Measurements from ENCODE around the gene SP2. TPM values are rescaled to one million over a fixed set of nuclear protein-coding genes. Genes with fewer than 3 reads are reported as not detected.
A peak's percentile ranks its signal among the peaks of the same experiment; 100 is the strongest.

The SP2 gene
- total and polyA plus RNA-seq, 2 of the 13 experiments (the other 11 are each of a cell fraction or from before 2014, with no cell fraction given) = 1.4 to 4.8 TPM

- FAIRE-seq (no peak), DNase-seq (ENCODE audit: low spot score) (no peak), ATAC-seq (peak; percentile 25; the same call in 2 of the 3 replicates)
- Histone ChIP-seq H3K9me3 (ENCODE audit: low read length) (no peaks in the 10 kb centered on the region), H3K4me1 (ENCODE audit: insufficient read depth, low read length) (peaks cover 19% of the 10 kb centered on the region), H3K9ac (ENCODE audit: insufficient read depth, low read depth, low read length) (no peak overlapping the region), H2AFZ (ENCODE audit: low read length) (no peak overlapping the region), H4K20me1 (ENCODE audit: insufficient read depth, low read length) (no peaks in the 10 kb centered on the region), H3K27me3 (ENCODE audit: control insufficient read depth in 1 of 2, insufficient read depth in 2 of 2, low read length in 2 of 2) (peaks cover 6 to 56% of the 10 kb centered on the region in 2 experiments; a peak in 4 of 5 replicates), H3K36me3 (replicated peaks in 1 of 2; ENCODE audit: control insufficient read depth in 1 of 2, insufficient read depth in 2 of 2, low read length in 2 of 2) (no peaks in the 10 kb centered on the region), H3K4me2 (ENCODE audit: low read depth, low read length) (no peak overlapping the region), H3K4me3 (replicated peaks in 1 of 3; ENCODE audit: insufficient read depth in 1 of 3, low read depth in 2 of 3, low read length in 3 of 3) (no peak overlapping the region), H3K79me2 (ENCODE audit: insufficient read depth, low read length) (no peaks in the 10 kb centered on the region), H3K27ac (ENCODE audit: extremely low read length, insufficient read depth, low read length) (no peak overlapping the region)
- intact Hi-C loops (cut with micrococcal nuclease; ENCODE audit: unreplicated experiment) (no loop called here), in situ Hi-C loops (cut with HindIII; ENCODE audit: extremely low pct_ligation_motif_present, low pct_unique_long_range_greater_than_20kb) (no loop called here)
- POLR2A ChIA-PET = no interaction called here
- TF ChIP-seq ZNF251 (CRISPR knock-in tag; IDR thresholded peaks at IDR 0.05) (no peak), ZNF652 (CRISPR knock-in tag; IDR thresholded peaks at IDR 0.05; ENCODE audit: borderline replicate concordance, low read depth) (peak; percentile 74), PATZ1 (CRISPR knock-in tag; IDR thresholded peaks at IDR 0.05) (peak; percentile 17; the same call in 1 of the 2 replicates), IKZF1 (IDR thresholded peaks at IDR 0.05) (no peak), RARA (CRISPR knock-in tag; IDR thresholded peaks at IDR 0.05) (peak; percentile 48), NR2F6 (IDR thresholded peaks at IDR 0.05) (peak; percentile 46; the same call in 1 of the 2 replicates), NR2F6 (CRISPR knock-in tag; IDR thresholded peaks at IDR 0.05) (no peak), ZNF777 (CRISPR knock-in tag; IDR thresholded peaks at IDR 0.05) (no peak)
- CTCF ChIA-PET (ENCODE audit: low intra/inter-chr PET ratio, low total read pairs) = no interaction called here
- BruUV-seq (replicated peaks) = no TSS peak
- 7% methylated on average over 10 of the region's 10 CpGs for WGBS (ENCODE audit: low lambda C conversion rate)
Measured at GRCh38 chr17:47878203-47879027, 17.6 kb upstream of the SP2 start.

All from HepG2 (cell line).